B cell (primary cell): ENCODE measurements around the gene ERGIC1.

ENCODE experiments used
- CTCF ChIP-seq: fragments of 200-600 bp; IDR thresholded peaks from one replicate; pipeline ENCODE4 v1.8.0; 2022; ENCODE audit warnings: antibody characterized with exemption, mild to moderate bottlenecking
- EZH2 ChIP-seq: IDR thresholded peaks from 2 replicates; pipeline ENCODE4 v1.6.1; 2012; ENCODE audit warnings: borderline replicate concordance, low read depth, mild to moderate bottlenecking, moderate library complexity, low read length; ENCODE audit not compliant: insufficient read depth, poor library complexity, severe bottlenecking

GRCh38 chr5:172979778-172980177 lies 145.7 kb downstream of the ERGIC1 start:
- no peak for TF ChIP-seq CTCF
- TF ChIP-seq EZH2 = no peak
